K562 (cell line): ENCODE measurements around the gene PPARGC1A. TPM values are rescaled to one million over a fixed set of nuclear protein-coding genes. Genes with fewer than 3 reads are reported as not detected.

ENCODE experiments used
- ATAC-seq: fragments of 200-7000 bp; cut with Tn5 transposase; 3 replicates; pipeline ENCODE4 v1.9.1; 2020; ENCODE audit warnings: moderate library complexity
- BruUV-seq: library from RNA; stranded (reverse); fragments of 400-500 nt; replicated peaks from 2 replicates; lab custom pipeline; 2021; lab: Mats Ljungman, UMichigan
- CTCF ChIA-PET: fragments of 300-600 bp; formaldehyde crosslinking; extraction: SDS; loops from one replicate; lab custom pipeline; 2021; ENCODE audit warnings: low intra/inter-chr PET ratio; lab: Yijun Ruan, JAX
- POLR2A ChIA-PET: fragments of 300-600, 350-650 bp; sonication (Branson Sonifier 250); formaldehyde crosslinking; extraction: SDS; loops from one replicate; lab custom pipeline; 2021; ENCODE audit warnings: antibody characterized with exemption, inconsistent platforms; lab: Yijun Ruan, JAX
- DNase-seq, 4 experiments: peaks; one replicate each; pipeline versions ENCODE4 v3.0.0 to v3.0.0-alpha.2; 2011 to 2018; ENCODE audit warnings: low spot score in 3 of 4, mixed read lengths in 3 of 4; ENCODE audit errors: extremely low read depth in 1 of 4
- FAIRE-seq: peaks from 2 replicates; lab custom pipeline; 2011; peaks lifted over from hg19 to GRCh38; lab: Jason Lieb, UNC
- H2AFZ ChIP-seq: 2 replicates; pipeline ENCODE4 v1.6.0; 2011; ENCODE audit warnings: low read depth, low read length, control low read depth, inconsistent platforms
- H3K27ac ChIP-seq: fragments of 200-600 bp; 3 replicates; pipeline ENCODE4 v1.8.0; 2011; ENCODE audit warnings: low read depth, mild to moderate bottlenecking, control low read depth, inconsistent platforms, low read length, moderate library complexity, mixed read lengths; ENCODE audit errors: extremely low read depth
- H3K27me3 ChIP-seq, 2 experiments: fragments of 300-600 bp in 1 of 2; 2 replicates in 1 of 2; 3 replicates in 1 of 2; pipeline versions ENCODE4 v1.6.0 to v1.8.0; 2011; ENCODE audit warnings: inconsistent platforms in 2 of 2, low read length in 2 of 2, mild to moderate bottlenecking in 1 of 2, mixed read lengths in 1 of 2, moderate library complexity in 1 of 2; ENCODE audit not compliant: control insufficient read depth in 2 of 2, insufficient read depth in 2 of 2
- H3K36me3 ChIP-seq: fragments of 300-600 bp; 3 replicates; pipeline ENCODE4 v1.8.0; 2011; ENCODE audit warnings: mild to moderate bottlenecking, low read length, inconsistent platforms; ENCODE audit not compliant: control insufficient read depth, insufficient read depth
- H3K4me1 ChIP-seq, 2 experiments: fragments of 200-600 bp in 1 of 2; replicated peaks in 1 of 2; 2 replicates in 1 of 2; 3 replicates in 1 of 2; pipeline versions ENCODE4 v1.5.1 to v1.8.0; 2011; ENCODE audit warnings: inconsistent platforms in 2 of 2, low read length in 2 of 2, mild to moderate bottlenecking in 1 of 2, mixed read lengths in 1 of 2, moderate library complexity in 1 of 2; ENCODE audit not compliant: control insufficient read depth in 2 of 2, insufficient read depth in 2 of 2
- H3K4me2 ChIP-seq: 2 replicates; pipeline ENCODE4 v1.6.1; 2011; ENCODE audit warnings: low read length, control low read depth, inconsistent platforms, mixed read lengths; ENCODE audit not compliant: insufficient read depth
- H3K4me3 ChIP-seq: fragments of 200-600 bp; sonication (generic), shearing (Covaris generic); 2 replicates; pipeline ENCODE4 v1.5.1; 2016; ENCODE audit warnings: control low read depth, inconsistent platforms
- H3K79me2 ChIP-seq: fragments of 200-600 bp; 3 replicates; pipeline ENCODE4 v1.8.0; 2011; ENCODE audit warnings: low read length, inconsistent platforms; ENCODE audit not compliant: control insufficient read depth, insufficient read depth
- H3K9ac ChIP-seq, 2 experiments: 2 replicates each; pipeline versions ENCODE4 v1.6.0 to v1.6.1; 2011; ENCODE audit warnings: low read depth in 2 of 2, low read length in 2 of 2, control low read depth in 1 of 2, inconsistent platforms in 1 of 2, mild to moderate bottlenecking in 1 of 2, mixed read lengths in 1 of 2; ENCODE audit not compliant: insufficient read depth in 1 of 2
- H3K9me1 ChIP-seq: one replicate; pipeline ENCODE4 v1.6.0; 2011; ENCODE audit warnings: inconsistent platforms, mild to moderate bottlenecking, low read length, moderate library complexity; ENCODE audit not compliant: control insufficient read depth, insufficient read depth
- H3K9me3 ChIP-seq: replicated peaks from 2 replicates; pipeline ENCODE4 v1.5.1; 2011; ENCODE audit warnings: low read depth, low read length, inconsistent platforms; ENCODE audit not compliant: control insufficient read depth, insufficient read depth
- H4K20me1 ChIP-seq: replicated peaks from 2 replicates; pipeline ENCODE4 v1.6.1; 2011; ENCODE audit warnings: low read length, inconsistent platforms, mixed read lengths; ENCODE audit not compliant: control insufficient read depth, insufficient read depth
- FOXK2 ChIP-seq, 2 experiments: fragments of 450-650 bp; IDR thresholded peaks in 1 of 2; conservative IDR thresholded peaks in 1 of 2; 2 replicates each; pipeline ENCODE4 v1.6.1; 2016; ENCODE audit warnings: low read depth in 2 of 2, mild to moderate bottlenecking in 1 of 2
- KLF16 ChIP-seq: IDR thresholded peaks from 2 replicates; pipeline ENCODE4 v1.6.1; 2016; ENCODE audit warnings: antibody characterized with exemption
- MIER1 ChIP-seq: fragments of 450-650 bp; IDR thresholded peaks from 2 replicates; pipeline ENCODE4 v1.6.1; 2016; ENCODE audit warnings: antibody characterized with exemption, mild to moderate bottlenecking, low read depth
- PCBP1 ChIP-seq: fragments of 200-400 bp; formaldehyde crosslinking; IDR thresholded peaks from 2 replicates; pipeline ENCODE4 v1.6.1; 2018; ENCODE audit warnings: mild to moderate bottlenecking, low read depth, low read length; ENCODE audit not compliant: poor library complexity, severe bottlenecking
- PRPF4 ChIP-seq: fragments of 200-400 bp; formaldehyde crosslinking; IDR thresholded peaks from one replicate; pipeline ENCODE4 v1.6.1; 2017; ENCODE audit warnings: low read length, low read depth, mild to moderate bottlenecking; ENCODE audit not compliant: insufficient read depth, poor library complexity, severe bottlenecking
- SAFB2 ChIP-seq: fragments of 200-400 bp; formaldehyde crosslinking; IDR thresholded peaks from 2 replicates; pipeline ENCODE4 v1.6.1; 2018; ENCODE audit warnings: borderline replicate concordance, low read length, low read depth, moderate library complexity; ENCODE audit not compliant: severe bottlenecking
- SFPQ ChIP-seq: fragments of 200-400 bp; formaldehyde crosslinking; IDR thresholded peaks from 2 replicates; pipeline ENCODE4 v1.6.1; 2017; ENCODE audit warnings: mild to moderate bottlenecking, low read depth, low read length, moderate library complexity
- TRIM24 ChIP-seq, 2 experiments: fragments of 450-650 bp; IDR thresholded peaks; 2 replicates each; pipeline ENCODE4 v1.6.1; 2016
- XRCC5 ChIP-seq: fragments of 200-400 bp; formaldehyde crosslinking; IDR thresholded peaks from 2 replicates; pipeline ENCODE4 v1.6.1; 2017; ENCODE audit warnings: low read depth, mild to moderate bottlenecking, low read length
- ZC3H11A ChIP-seq: IDR thresholded peaks from 2 replicates; pipeline ENCODE4 v1.6.1; 2012; ENCODE audit warnings: low read depth, low read length, improper control_type of control experiment
- ZNF408 ChIP-seq: fragments of 250-450 bp; sonication (Bioruptor Pico); IDR thresholded peaks from 2 replicates; pipeline ENCODE4 v1.4.0; 2020; ENCODE audit warnings: low read depth, mild to moderate bottlenecking, moderate library complexity
- WGBS: fragments of 100-300 bp; shearing (Covaris generic); methylation state at CpG from one replicate; pipeline ENCODE4 v1.1.6; 2016; ENCODE audit warnings: low coverage, mixed read lengths; ENCODE audit not compliant: insufficient coverage; ENCODE audit errors: missing lambda C conversion rate; 5-methylcytosine and 5-hydroxymethylcytosine counted together
- in situ Hi-C: fragments of 300-500 bp; cut with MboI; formaldehyde crosslinking; loops from 4 replicates; pipeline ENCODE4 v1.15.0; 2018; ENCODE audit warnings: inconsistent platforms, mixed read lengths
- intact Hi-C: fragments of 100-400 bp; cut with micrococcal nuclease; formaldehyde crosslinking; loops from 2 replicates; pipeline ENCODE4 v1.14.2; 2022
- polyA plus RNA-seq, 8 experiments: library from polyadenylated mRNA; depleted of rRNA in 4 of 8; stranded (reverse) in 5 of 8; unstranded in 3 of 8; fragments of >200 nt; fragmentation: Nextera tagmentation in 2 of 8; fragmentation: Illumina TruSeq in 1 of 8; extraction: Ambion mirVana in 2 of 8; extraction: Trizol in 1 of 8; gene quantifications; 2 replicates each; pipeline versions ENCODE4 v1.2.1 to v1.2.3, GENCODE V29; 2011 to 2014; ENCODE audit warnings: inconsistent platforms in 1 of 8, missing spikeins in 1 of 8
- total RNA-seq, 7 experiments: library from RNA; depleted of rRNA in 6 of 7; stranded (reverse); fragments of >200 nt in 6 of 7; fragmentation: Illumina TruSeq in 2 of 7; extraction: Trizol in 2 of 7; gene quantifications; 2 replicates each; pipeline versions ENCODE4 v1.2.1 to v1.2.3, GENCODE V29; 2011 to 2021; ENCODE audit warnings: low replicate concordance in 1 of 7
- TF ChIP-seq, protein P1 (sequence below): fragments of 450-650 bp; IDR thresholded peaks from 2 replicates; pipeline ENCODE4 v1.6.1; 2016; ENCODE audit warnings: borderline replicate concordance
- TF ChIP-seq, protein P2 (sequence below): sonication (generic); formaldehyde crosslinking; IDR thresholded peaks from 2 replicates; pipeline ENCODE4 v1.8.0; 2022; ENCODE audit warnings: mild to moderate bottlenecking, missing genetic modification reagents
- TF ChIP-seq, protein P3 (sequence below), 3 experiments: fragments of 200-800 bp in 1 of 3; sonication (Bioruptor generic) in 1 of 3; sonication (generic) in 1 of 3; formaldehyde crosslinking in 1 of 3; IDR thresholded peaks; 2 replicates each; pipeline versions ENCODE4 v1.6.1 to v1.8.0; 2016 to 2022; ENCODE audit warnings: mild to moderate bottlenecking in 2 of 3, missing compliant biosample characterization in 2 of 3, missing genetic modification characterization in 2 of 3, missing genetic modification reagents in 1 of 3

The PPARGC1A gene
- total and polyA plus RNA-seq, 9 of the 15 experiments (the other 6 are each of a cell fraction or from before 2014, with no cell fraction given): 0.02 TPM; not detected in 8

DNA sequence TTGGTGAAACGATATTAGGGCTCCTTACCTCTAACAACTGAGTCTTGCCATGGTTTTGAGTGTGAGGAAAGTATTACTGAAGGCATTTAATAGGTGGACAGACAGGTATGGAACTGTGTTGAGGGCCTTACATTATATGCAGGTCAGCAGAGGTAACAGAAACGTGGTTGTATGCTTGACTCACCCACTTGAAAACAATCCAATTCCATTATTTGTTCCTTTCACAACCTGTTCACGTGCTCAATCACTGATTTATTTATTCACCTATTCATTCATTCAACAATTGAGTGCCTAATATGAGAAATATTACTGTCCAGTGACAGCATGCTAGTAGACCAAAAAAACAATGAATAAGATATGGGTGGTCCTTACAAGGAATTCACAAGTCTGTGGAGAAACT is 33.3 kb upstream of the PPARGC1A start:
- no peak overlapping the region for H3K27ac ChIP-seq
- H3K4me1 ChIP-seq: no peaks in the 10 kb centered on the region
- FAIRE-seq: no peak
- intact Hi-C loops: no loop called here
- H3K9me1 ChIP-seq: no peaks in the 10 kb centered on the region
- no peaks in the 10 kb centered on the region for H3K27me3 ChIP-seq
- ChIA-PET CTCF (no interaction called here), POLR2A (no interaction called here)
- DNase-seq: no peak
- H3K36me3 ChIP-seq: no peaks in the 10 kb centered on the region
- 0% methylated on average over 3 of the region's 3 CpGs for WGBS
- H4K20me1 ChIP-seq: no peaks in the 10 kb centered on the region
- H3K9me3 ChIP-seq: no peaks in the 10 kb centered on the region
- no peak overlapping the region for H3K9ac ChIP-seq
- in situ Hi-C loops: no loop called here
- no peak overlapping the region for H2AFZ ChIP-seq
- no peaks in the 10 kb centered on the region for H3K79me2 ChIP-seq
- no peak overlapping the region for H3K4me2 ChIP-seq
- ATAC-seq: no peak
- H3K4me3 ChIP-seq: no peak overlapping the region
- no TSS peak for BruUV-seq
- TF ChIP-seq, protein P1, sequence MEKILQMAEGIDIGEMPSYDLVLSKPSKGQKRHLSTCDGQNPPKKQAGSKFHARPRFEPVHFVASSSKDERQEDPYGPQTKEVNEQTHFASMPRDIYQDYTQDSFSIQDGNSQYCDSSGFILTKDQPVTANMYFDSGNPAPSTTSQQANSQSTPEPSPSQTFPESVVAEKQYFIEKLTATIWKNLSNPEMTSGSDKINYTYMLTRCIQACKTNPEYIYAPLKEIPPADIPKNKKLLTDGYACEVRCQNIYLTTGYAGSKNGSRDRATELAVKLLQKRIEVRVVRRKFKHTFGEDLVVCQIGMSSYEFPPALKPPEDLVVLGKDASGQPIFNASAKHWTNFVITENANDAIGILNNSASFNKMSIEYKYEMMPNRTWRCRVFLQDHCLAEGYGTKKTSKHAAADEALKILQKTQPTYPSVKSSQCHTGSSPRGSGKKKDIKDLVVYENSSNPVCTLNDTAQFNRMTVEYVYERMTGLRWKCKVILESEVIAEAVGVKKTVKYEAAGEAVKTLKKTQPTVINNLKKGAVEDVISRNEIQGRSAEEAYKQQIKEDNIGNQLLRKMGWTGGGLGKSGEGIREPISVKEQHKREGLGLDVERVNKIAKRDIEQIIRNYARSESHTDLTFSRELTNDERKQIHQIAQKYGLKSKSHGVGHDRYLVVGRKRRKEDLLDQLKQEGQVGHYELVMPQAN: no peak
- no peak for TF ChIP-seq SFPQ
- TF ChIP-seq, protein P2, sequence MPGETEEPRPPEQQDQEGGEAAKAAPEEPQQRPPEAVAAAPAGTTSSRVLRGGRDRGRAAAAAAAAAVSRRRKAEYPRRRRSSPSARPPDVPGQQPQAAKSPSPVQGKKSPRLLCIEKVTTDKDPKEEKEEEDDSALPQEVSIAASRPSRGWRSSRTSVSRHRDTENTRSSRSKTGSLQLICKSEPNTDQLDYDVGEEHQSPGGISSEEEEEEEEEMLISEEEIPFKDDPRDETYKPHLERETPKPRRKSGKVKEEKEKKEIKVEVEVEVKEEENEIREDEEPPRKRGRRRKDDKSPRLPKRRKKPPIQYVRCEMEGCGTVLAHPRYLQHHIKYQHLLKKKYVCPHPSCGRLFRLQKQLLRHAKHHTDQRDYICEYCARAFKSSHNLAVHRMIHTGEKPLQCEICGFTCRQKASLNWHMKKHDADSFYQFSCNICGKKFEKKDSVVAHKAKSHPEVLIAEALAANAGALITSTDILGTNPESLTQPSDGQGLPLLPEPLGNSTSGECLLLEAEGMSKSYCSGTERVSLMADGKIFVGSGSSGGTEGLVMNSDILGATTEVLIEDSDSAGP: no peak
- TF ChIP-seq ZC3H11A: no peak
- no peak for TF ChIP-seq PRPF4
- TF ChIP-seq, protein P3, sequence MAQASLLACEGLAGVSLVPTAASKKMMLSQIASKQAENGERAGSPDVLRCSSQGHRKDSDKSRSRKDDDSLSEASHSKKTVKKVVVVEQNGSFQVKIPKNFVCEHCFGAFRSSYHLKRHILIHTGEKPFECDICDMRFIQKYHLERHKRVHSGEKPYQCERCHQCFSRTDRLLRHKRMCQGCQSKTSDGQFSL (CRISPR knock-in tag; IDR thresholded peaks at IDR 0.05): no peak
- TF ChIP-seq, protein P3 (tag; IDR thresholded peaks at IDR 0.05): no peak
- TF ChIP-seq FOXK2 (conservative IDR thresholded peaks at IDR 0.05 in 1 of 2, IDR thresholded peaks at IDR 0.05 in 1 of 2; ENCODE audit: low read depth in 2 of 2): no peak
- TF ChIP-seq KLF16: no peak
- TF ChIP-seq TRIM24 (IDR thresholded peaks at IDR 0.05): no peak
- no peak for TF ChIP-seq PCBP1
- no peak for TF ChIP-seq ZNF408 (CRISPR knock-in tag)
- no peak for TF ChIP-seq XRCC5
- TF ChIP-seq MIER1: no peak
- TF ChIP-seq SAFB2: no peak
